ENCODE results near the gene CERS2. TPM values are rescaled to one million over a fixed set of nuclear protein-coding genes. Genes with fewer than 3 reads are reported as not detected.

Gene CERS2
- total and polyA plus RNA-seq, 11 donors: 51.7 to 113 (median 76.1) TPM

- intact Hi-C loops (cut with DNase I): no loop called here
Measured at GRCh38 chr1:150994248-150994647, 19.6 kb upstream of the CERS2 start.

GRCh38 chr1:150992626-150993025 lies 18.0 kb upstream of the CERS2 start:
- Histone ChIP-seq H3K36me3 (peaks cover 0 to 17% (median 11%) of the 10 kb centered on the region in 9 donors), H3K4me1 (peaks cover 0 to 14% (median 8%) of the 10 kb centered on the region in 12 donors), H3K27me3 (no peaks in the 10 kb centered on the region), H3K4me3 (no peak overlapping the region), H3K9me3 (no peaks in the 10 kb centered on the region), H3K27ac (no peak overlapping the region)
- WGBS, 4 donors: 64 to 75% (median 72%) methylated on average over 4 of the region's 4 CpGs
- no peak for ATAC-seq
- TF ChIP-seq POLR2A (IDR thresholded peaks at IDR 0.05): no peak
- no peak for TF ChIP-seq CTCF (IDR thresholded peaks at IDR 0.05)
- intact Hi-C loops (cut with DNase I): no loop called here
- DNase-seq: no peak

More at GRCh38 chr1:150994248-150994647, 19.6 kb upstream of the CERS2 start:
- H3K4me3 ChIP-seq: no peak overlapping the region
- peaks cover 0 to 14% (median 8%) of the 10 kb centered on the region in 12 donors for H3K4me1 ChIP-seq
- WGBS, 4 donors: 72 to 78% (median 74%) methylated on average over 3 of the region's 3 CpGs
- H3K27ac ChIP-seq: no peak overlapping the region
- no peak for ATAC-seq
- H3K36me3 ChIP-seq: peaks cover 0 to 34% (median 27%) of the 10 kb centered on the region in 9 donors
- no peak for DNase-seq
- no peaks in the 10 kb centered on the region for H3K27me3 ChIP-seq
- TF ChIP-seq CTCF (IDR thresholded peaks at IDR 0.05) (no peak), POLR2A (IDR thresholded peaks at IDR 0.05) (no peak)
- H3K9me3 ChIP-seq: no peaks in the 10 kb centered on the region

- no peak for DNase-seq
- no peak overlapping the region for H3K27ac ChIP-seq
- H3K27me3 ChIP-seq: no peaks in the 10 kb centered on the region
- H3K36me3 ChIP-seq: no peaks in the 10 kb centered on the region
- no peak overlapping the region for H3K4me3 ChIP-seq
- ATAC-seq: no peak
- no peaks in the 10 kb centered on the region for H3K4me1 ChIP-seq
- no peak for TF ChIP-seq POLR2A (IDR thresholded peaks at IDR 0.05)
- TF ChIP-seq CTCF (IDR thresholded peaks at IDR 0.05): no peak
- 83 to 95% (median 88%) methylated on average over 7 of the region's 7 CpGs for WGBS, 4 donors
- no peaks in the 10 kb centered on the region for H3K9me3 ChIP-seq
- intact Hi-C loops (cut with DNase I): loop anchor here in 1 of 10 donors (2.0 kb wide), 1 partner anchor 21 kb away; no protein-coding TSS in a partner anchor
Measured at GRCh38 chr1:150987924-150988323, 13.3 kb upstream of the CERS2 start.

GRCh38 chr1:150985179-150985825 lies 10.7 kb upstream of the CERS2 start:
- Histone ChIP-seq H3K9me3 (no peaks in the 10 kb centered on the region), H3K27ac (no peak overlapping the region), H3K27me3 (no peaks in the 10 kb centered on the region), H3K4me1 (no peaks in the 10 kb centered on the region), H3K4me3 (no peak overlapping the region), H3K36me3 (no peaks in the 10 kb centered on the region)
- ATAC-seq (no peak), DNase-seq (no peak)
- WGBS, 4 donors: 92 to 100% (median 97%) methylated on average over 2 of the region's 2 CpGs
- TF ChIP-seq CTCF (IDR thresholded peaks at IDR 0.05) (no peak), POLR2A (IDR thresholded peaks at IDR 0.05) (no peak)
- intact Hi-C loops (cut with DNase I): no loop called here

Measured in heart left ventricle (tissue), 16 donors.